Pons (tissue), 1 donor: ENCODE results near the gene TBX20.
"Not testable (repeated sequence)": the region's sequence is repeated elsewhere in the genome, so short reads cannot be mapped to it uniquely, and the experiment has no call there.

Source experiments
- DNase-seq: peaks from one replicate; pipeline ENCODE4 v3.0.0-alpha.2; 2016; ENCODE audit warnings: low spot score

Gene TBX20

DNA sequence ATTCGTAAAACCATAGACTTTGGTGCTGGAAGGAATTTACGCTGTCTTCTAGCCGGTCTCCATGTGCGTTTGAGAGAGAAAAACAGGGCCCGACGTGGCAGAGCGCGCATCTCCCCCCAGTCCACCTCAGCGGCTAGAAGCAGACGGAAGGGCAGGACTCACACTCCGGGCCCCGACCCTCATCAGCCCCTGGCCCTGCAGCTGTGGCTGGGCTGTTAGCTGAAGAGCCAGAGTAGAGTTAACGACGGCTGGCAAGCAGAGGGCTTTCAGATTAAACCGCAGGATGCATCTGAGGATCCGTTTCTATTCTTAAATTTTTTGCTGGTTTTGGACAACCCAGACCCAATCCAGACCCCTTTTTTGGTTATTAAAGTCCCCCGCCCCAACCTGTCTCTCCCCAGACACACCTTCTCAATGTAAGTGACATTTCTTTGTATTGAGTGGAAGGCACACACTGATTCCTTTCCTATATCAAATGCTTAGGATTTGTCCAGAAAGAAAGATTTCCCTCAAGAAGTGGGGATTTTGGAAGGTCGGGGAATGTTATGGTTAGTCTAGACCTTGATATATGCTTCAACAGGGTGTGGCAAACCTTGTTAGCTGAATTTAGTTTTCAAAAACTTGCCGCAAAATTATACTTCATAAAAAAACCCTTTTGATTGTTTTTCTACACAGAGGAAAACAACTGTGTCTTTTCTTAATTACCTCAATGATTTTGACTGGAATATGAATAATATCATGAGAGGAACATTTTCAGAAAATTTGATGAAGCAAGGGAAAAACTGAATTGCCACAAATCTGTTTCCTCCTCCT, 1.7 kb upstream of the TBX20 start:
- no peak for DNase-seq

DNA sequence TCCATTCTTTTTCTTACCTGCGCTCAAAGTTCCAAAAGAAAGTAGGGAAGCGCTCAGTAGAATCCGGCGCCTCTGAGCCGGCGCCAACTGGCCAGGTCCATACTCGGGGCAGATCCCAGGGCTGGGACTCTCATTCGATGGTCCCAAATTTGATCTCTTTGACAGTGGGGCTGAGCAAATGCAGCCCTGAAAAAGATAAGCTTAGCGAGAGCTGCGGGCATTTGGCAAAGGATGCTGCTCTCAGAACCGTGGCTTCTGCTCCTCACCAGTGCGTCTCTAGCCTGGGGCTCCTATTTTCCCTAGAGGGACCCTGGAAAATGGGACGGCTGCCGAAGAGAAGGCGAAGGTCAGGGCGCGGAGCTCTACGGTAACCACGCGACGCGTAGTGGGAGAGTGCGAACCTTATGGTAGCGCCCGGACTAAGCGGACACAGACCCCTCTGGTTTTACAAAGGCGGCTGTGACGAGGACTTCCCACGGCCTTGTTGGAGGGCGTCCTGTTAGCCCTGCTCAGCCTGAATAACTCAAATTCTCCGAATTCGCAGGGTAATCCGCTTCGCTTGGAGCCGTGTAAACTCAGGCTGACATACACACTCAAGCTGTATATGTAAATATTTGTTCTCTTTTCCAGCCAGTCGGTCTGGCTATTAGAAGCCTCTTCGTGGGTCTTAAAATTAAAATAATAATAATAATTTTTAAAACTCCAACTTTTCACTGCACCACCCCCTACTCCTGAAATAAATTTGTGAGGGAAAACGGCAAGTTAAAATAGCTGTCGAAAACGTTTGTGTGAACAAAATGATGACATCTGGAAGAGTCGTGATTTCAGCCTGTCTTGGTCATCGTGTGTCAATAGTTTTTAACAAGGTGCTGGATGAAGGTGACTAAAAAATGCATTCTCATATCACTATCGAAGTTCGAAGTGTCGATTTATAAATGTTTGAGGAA, 869 bp upstream of the TBX20 start:
- DNase-seq = no peak

DNA sequence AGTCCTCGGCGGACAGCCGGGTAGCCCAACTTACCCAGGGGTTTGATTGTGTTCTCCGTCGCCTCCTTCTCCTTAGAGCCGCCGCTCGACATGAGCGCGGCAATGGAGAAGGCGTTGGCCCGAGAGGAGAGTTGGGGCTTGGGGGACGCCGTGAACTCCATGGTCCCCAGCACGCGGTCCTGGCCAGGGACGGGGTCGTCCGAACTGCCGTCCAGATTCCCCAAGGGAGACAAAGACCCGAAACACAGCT, 515 bp downstream of the TBX20 start:
- DNase-seq = no peak

DNA sequence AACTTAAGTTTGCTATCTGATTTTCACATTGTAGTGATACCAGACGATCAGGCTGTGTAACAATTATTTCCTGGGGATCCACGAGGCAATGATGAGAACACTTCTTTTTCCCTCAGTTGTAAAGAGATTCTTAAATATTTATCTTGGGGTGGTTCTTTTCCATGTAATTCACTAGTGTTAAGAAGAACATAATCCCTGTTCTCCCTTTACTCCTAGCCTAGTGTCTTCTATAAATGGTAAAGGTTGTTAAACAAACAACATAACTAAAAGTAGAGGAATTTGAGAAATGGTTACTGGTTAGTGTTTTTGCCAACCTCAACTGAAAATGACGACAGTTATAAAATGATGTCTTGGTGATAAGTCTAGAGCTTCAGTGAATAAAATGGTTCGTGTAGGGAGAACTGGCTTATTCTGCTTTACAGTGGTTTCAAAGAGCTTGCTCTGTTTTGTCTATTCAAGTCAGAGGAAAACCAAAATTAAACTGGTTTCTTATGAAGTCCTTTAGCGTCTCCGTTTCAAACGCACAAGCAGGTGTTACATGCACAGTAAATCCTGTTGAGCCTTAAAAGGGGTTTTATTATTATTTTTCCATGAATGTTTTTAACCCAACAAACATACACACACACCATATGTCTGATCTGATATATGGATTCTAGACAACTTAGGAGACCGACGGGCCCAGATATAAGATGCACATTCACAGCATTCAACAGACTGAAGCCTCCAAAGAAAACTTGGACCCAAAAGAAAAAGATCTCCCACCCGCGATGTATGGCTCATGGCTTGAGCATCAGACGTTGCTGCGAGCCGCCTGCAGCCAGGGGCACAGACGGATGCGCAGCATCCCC, 1.1 kb downstream of the TBX20 start:
- no peak for DNase-seq

DNA sequence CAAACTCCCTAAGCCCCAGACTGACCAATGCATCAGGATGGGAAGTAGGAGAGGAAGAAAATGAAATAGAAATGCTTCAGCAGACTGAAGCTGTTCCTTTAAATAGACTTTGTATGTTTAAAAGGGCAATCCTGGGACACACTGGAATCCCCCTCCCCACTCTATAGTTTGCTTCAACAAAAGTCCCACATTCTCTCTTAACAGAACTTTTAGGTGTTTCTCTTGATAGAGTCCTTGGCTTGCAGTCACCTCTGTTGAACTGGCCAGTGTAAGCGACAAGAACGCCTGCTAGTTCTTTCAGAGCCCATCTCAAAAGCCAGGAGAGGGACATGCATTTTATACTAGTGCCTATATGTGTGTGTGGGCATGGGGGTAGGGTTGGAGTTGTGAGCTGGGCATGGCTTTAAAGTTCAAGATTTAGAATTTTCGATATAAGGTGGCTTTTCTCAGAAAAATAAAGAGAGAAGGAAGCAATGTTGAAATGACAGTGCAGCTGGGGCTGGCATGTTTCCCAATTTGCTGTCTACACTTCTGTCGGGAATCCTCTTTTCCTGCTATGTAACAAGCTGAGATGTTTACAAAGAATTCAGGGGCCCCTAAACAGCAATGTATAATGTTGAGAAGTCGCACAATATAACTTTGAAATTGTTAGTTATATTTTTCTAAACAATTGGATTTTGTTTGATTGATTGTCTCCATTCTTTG, 2.1 kb downstream of the TBX20 start:
- DNase-seq = no peak

DNA sequence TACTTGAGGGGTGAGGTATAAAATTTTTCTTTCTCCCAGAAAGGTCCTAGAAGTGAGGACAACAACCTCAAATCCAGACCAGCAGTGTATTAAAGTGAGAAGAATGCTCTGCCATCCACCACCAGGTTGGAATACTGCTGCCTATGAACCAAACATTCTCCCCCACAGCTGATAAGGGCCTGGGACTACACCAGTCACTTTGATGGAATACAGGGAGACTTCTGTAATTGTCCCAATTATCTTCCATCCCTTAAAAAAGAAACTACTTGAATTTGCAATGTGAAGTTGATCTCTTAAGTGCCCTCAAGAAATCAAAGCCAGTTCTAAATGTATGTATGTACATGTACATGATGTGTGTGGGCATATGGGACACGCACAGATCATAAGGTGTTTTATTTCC, 3.0 kb downstream of the TBX20 start:
- DNase-seq = no peak

DNA sequence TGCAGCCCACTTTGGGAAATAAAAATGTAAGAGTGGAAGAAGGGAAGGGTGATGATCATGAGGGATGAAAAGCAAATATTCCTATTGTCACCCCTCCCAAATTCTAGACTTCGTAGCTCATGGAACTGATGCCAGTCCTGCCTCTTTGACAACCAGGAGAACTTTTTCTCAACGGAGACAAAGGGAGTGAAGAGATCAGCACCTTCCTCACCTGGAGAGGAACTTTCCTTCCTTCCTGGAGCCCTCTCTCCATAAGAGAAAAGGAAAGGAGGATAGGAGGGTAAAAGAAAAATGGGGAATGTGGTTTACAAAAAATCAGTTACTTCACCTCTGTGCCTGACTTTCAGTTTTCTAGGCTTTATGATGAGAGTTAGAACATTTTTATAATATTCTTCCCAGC, 3.4 kb downstream of the TBX20 start:
- no peak for DNase-seq

DNA sequence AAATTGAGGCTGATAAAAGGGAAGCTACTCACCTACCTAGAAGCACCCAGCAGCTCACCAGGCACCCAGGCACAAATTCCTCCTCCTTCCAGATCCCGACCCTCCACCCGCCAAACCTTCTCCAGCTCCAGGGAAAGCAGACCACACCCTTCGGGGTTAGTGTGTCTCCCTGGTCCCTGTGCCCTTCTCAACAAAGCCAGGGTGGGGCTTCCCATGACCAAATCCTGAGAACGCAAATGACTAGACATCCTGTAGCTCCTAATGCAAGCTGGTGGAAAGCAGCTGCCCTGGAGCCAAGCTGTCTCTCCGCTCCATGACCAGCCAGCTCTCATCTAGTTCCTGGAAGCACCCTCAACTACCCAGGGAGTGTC, 4.4 kb downstream of the TBX20 start:
- DNase-seq = no peak

DNA sequence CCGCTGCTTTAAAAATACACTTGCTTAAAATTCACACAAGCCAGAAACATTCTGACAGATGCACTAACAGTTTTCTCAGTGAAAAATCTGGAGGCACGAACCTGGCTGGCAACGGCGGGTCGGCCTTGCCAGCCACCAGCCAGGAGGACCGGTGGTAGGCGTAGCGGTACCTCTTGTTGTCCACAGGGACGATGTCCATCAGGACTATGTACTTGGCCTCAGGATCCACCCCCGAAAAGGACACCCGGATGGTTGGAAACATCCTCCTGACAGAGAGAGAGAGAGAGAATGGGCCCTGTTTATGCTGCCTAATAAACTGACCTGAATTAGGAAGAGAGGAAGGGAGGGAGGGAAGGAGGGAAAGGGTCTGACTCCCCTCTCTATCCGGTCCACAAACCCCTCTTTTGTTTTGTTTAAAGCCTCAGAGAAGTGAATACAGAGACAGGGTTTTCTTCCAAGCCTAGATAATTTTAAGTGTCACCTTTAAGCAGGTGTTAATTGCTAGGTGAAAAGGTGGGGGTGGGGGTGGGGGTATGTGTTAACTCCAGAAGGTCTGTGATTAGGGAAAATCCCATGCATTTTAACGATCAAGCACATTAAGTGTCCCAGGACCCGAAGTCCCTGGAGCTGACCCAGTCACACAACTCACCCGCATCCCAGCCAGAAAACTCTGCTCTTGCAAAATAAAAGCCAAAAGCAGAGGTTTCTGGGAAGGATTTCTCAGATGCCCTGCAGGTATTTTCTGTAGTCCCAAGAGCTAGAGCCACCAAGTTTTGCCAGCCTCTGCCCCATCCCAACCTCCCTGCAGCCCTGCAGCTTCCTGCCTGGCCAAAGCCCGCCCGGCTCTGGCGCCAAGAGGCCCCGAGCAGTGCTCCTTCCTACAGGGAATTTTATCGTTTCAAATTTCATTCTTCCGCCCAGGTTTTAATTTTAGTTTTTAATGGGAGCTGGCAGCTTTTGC, 5.0 kb downstream of the TBX20 start:
- DNase-seq = no peak

DNA sequence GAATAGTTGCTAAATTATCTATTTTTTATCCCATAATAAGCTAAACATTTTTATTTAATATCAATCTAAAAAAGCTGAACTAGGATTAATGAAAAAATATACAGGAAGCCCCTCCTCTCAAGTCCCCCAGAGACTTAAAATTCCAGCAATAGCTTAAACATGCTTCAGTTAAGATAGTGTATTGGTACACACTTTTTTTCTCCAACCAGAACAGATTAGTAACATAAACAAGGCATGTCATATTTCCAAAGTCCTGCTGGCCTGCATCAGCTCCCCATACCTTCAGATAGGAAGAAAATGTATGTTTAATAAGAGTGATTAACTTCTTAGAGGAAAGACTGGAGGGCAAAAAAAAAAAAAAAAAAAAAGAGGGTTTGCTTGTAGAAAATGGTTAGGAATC, 7.1 kb downstream of the TBX20 start:
- DNase-seq = no peak

DNA sequence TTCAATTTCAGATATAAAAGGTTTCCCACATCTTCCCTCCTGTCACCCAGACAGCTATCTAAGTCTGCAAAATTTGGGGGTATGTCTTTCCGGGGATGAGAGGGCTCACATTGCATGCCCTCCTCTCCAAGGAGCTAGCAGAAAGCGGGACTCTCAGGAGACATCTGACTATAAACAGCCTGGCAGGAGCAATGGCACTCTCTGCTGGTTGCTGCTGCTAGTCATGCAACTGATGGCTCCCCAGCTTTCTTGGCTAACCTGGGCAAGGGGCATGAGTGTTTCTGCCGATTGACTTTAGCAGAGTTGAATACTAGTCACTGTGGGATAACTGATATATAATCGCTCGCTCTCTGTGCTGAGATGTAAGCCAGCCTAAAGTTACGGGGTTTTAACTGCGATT, 12.0 kb downstream of the TBX20 start:
- no peak for DNase-seq

DNA sequence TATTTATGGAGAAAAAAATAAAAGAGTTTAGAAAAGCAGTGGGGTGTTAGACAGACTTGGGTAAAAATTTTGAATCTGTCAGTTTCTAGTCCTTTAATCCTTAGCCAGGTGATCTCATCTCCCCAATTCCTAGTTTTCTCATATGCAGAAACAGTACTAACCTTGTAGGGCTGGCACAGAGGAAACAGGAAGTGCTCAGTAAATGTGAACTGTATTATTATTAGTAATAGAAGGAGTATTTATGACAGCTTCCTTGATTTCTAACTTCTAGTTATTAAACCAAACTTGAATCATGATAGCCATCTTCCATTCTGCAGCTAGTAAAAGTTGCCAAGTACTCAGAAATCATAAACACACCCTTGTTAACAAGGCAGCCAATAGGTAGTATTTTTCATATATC, 12.5 kb downstream of the TBX20 start:
- no peak for DNase-seq

DNA sequence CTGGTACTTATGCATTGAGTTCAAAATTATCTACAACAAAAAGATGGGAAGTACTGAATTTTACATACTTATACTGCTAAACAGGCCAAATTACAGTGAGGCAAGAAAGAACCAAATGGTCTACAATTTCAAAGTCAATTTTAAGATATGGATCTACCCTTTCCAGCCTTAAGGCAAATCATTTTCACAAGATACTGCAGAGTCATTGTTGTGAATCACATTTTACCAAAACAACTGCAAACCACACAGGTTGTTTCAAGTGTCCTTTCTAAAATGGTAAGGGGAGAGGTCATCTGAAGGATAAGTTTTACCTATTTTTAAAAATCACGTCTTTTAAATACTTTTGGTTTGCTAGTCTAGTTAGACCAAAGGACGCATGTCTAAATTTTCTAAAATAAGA, 12.9 kb downstream of the TBX20 start:
- not testable (repeated sequence) for DNase-seq

DNA sequence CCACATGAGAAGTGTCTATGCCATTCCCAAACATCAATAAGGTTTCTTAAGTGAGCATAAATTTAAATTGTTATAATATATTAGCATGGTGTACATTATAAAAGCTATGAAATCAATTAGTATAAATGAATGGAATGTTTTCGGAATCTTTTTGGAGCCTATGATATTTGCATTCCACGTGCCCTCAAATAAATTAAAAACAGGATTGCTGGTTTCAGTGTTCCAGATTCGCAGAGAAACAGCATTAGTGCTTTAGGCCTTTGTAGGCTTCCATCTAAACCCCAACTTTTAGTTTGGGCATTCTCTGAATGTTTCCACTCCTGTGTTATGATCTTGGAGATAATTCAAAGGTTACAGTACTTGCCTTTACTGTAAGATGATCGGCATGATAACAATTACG, 15.4 kb downstream of the TBX20 start:
- not testable (repeated sequence) for DNase-seq

DNA sequence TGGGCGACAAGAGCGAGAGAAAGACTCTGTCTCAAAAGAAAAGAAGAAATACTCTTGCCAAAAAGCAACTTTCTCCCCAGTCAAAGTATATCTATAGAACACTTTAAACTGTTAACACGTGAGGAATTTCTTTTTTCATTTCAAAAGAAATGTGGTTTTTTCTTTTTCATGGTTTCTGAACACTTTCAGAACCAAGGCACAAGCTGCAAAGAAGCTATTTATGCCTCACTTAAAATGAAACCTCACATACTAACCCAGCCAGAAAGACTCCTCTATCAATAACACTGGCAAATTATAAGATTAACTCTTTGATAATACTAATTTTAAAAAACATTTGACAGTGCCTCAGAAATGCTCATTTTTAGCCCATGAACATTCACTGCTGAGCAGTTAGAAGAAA, 20.9 kb downstream of the TBX20 start:
- no peak for DNase-seq

DNA sequence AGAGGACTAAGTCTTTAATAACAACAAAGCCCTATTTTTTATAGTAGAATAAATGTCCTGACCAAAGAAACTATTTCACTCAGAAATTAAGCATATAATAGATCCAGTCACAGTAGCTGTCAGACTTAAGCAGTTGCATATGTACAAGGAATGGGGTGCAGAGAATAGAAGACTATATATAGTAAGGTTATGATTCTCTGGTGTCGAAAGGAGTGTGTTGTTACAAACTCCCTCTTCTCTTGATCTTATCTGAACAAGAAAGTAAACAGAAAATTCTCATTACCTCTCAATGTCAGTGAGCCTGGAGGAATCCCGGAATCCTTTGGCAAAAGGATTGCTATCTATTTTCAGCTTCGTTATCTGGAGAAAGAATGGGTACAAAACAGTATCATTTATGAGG, 22.7 kb downstream of the TBX20 start:
- not testable (repeated sequence) for DNase-seq

DNA sequence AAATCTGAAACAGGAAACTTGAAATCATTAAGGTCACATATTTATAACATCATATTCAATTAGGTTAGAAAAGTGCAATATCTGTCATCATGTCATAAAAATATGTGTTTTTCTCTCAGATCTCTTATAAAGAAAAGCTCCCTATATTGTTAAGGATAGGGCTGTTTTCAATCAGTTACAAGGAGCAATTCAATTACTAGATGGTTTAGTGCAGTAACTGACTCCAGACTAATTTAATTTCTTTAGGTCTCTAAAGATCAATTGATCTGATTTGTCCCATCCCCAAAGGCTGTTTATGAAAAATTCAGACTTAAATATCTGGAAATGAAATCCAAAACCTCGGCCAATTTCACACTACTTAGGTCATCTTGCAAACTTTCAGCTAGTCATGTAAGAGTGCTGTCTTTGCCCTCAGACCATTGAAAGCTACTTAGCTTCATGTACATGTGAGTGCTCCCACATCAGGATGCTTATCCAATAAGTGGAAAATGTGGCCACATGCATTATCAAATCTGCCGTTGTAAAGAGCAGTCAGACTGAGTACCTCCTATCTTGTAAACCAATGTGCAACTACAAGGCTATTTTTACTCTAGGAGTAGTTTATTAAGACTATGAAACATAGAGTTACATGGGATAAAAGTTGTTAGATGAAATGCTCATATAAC, 24.7 kb downstream of the TBX20 start:
- DNase-seq = not testable (repeated sequence)

DNA sequence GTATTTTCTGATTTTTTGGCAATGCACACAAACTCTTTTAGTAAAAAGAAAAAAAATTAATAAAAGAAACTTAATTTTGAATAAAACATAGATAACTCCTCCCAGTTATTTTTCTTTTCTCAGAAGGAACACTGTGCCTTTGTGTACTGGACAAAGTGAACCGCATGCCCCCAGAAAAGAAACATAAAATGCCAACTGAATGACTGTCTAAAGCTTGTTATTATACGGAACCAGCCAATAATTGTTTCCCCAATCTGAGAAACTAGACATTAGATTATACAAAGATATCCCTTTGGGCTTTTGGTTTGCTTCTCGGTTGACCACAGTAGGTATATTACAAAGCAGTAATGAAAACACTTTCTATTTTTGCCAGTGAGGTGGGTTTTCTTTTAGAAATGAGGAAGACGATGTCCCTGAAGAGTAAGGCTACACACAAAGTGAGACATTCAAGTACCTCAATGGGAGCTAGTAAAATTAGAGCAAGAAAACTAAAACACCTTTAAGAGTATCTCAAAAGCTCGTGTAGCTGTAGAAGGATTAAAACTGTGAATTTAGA, 25.3 kb downstream of the TBX20 start:
- not testable (repeated sequence) for DNase-seq

DNA sequence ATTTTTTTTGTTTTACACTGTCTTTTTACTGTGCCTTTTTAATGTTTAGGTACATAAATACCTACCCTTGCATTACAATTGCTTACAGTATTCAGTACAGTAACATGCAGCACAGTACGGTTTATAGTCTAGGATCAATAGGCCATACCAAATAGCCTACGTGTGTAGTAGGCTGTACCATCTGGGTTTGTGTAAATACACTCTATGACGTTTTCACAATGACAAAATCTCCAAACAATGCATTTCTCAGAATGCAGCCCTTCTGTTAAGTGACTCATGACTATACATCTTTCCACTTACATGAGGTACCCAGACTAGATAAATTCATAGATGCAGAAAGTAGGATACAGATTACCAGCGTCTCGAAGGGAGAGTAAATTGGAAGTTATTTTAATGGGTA, 26.5 kb downstream of the TBX20 start:
- not testable (repeated sequence) for DNase-seq

DNA sequence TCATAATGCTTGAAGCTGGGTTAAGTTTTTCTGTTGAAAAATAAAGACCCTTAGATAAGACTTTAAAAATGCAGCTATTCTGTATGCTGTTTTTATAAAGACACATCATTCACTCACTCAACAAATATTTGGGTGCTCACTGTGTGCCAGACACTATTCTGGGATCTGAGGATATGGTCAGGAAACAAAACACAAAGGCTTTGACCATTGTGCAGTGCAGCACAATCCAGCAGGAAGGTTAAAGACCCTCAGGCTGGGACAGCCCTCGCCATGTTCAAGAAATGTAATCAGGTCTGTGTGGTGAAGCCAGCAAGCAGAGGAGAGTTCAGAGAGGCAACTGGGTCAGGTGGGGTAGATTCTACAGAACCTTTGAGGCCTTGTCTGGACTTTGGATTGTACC, 31.5 kb downstream of the TBX20 start:
- not testable (repeated sequence) for DNase-seq
